Heart left ventricle (tissue), 16 donors: Measurements from ENCODE around the gene RADX. TPM values are rescaled to one million over a fixed set of nuclear protein-coding genes. Genes with fewer than 3 reads are reported as not detected.

Source experiments
- ATAC-seq, 4 donors: fragments of 200-7000 bp; cut with Tn5 transposase; one replicate each; pipeline ENCODE4 v1.9.1; 2020 to 2022; ENCODE audit warnings: moderate library complexity in 4 of 4, mild to moderate bottlenecking in 3 of 4, moderate number of reproducible peaks in 1 of 4
- DNase-seq, 5 donors: peaks; one replicate each; pipeline ENCODE4 v3.0.0-alpha.2; 2020
- H3K27ac ChIP-seq, 12 donors: fragments of 200-600 bp; sonication (generic) in 4 of 12; one replicate each; pipeline versions ENCODE4 v1.5.0 to v1.8.0; 2016 to 2022; ENCODE audit warnings: mild to moderate bottlenecking in 2 of 12
- H3K27me3 ChIP-seq, 9 donors: fragments of 200-600 bp; sonication (generic) in 2 of 9; one replicate each; pipeline versions ENCODE4 v1.5.1 to v1.8.0; 2016 to 2022; ENCODE audit warnings: mild to moderate bottlenecking in 3 of 9
- H3K36me3 ChIP-seq, 9 donors: fragments of 200-600 bp; sonication (generic) in 2 of 9; one replicate each; pipeline versions ENCODE4 v1.5.0 to v1.8.0; 2018 to 2022; ENCODE audit warnings: mild to moderate bottlenecking in 2 of 9
- H3K4me1 ChIP-seq, 12 donors: fragments of 200-600 bp; sonication (generic) in 4 of 12; one replicate each; pipeline versions ENCODE4 v1.5.0 to v1.8.0; 2016 to 2022; ENCODE audit warnings: mild to moderate bottlenecking in 3 of 12
- H3K4me3 ChIP-seq, 12 donors: fragments of 200-600 bp; sonication (generic) in 4 of 12; one replicate each; pipeline versions ENCODE4 v1.5.0 to v1.8.0; 2017 to 2022; ENCODE audit warnings: mild to moderate bottlenecking in 9 of 12, moderate library complexity in 4 of 12
- H3K9me3 ChIP-seq, 12 donors: fragments of 200-600 bp; sonication (generic) in 4 of 12; one replicate each; pipeline versions ENCODE4 v1.5.0 to v1.8.0; 2016 to 2022; ENCODE audit warnings: mild to moderate bottlenecking in 1 of 12
- POLR2A ChIP-seq, 2 donors: fragments of 450-650 bp; IDR thresholded peaks; one replicate each; pipeline ENCODE4 v1.6.1; 2017; ENCODE audit warnings: antibody characterized with exemption in 2 of 2, mild to moderate bottlenecking in 2 of 2, moderate library complexity in 2 of 2
- WGBS, 4 donors: extraction: QIAGEN DNeasy Blood & Tissue Kit in 2 of 4; methylation state at CpG; one replicate each; pipeline versions ENCODE4 v1.1.5 to v1.1.7; 2013 to 2018; 5-methylcytosine and 5-hydroxymethylcytosine counted together
- intact Hi-C, 10 donors: fragments of 100-400 bp; cut with DNase I; formaldehyde crosslinking; loops; one replicate each; pipeline versions ENCODE4 v1.11.1 to v1.14.2; 2022
- polyA plus RNA-seq, 2 donors: library from polyadenylated mRNA; stranded (reverse); fragments of 200-250 nt; gene quantifications; one replicate each; pipeline ENCODE4 v1.2.3, GENCODE V29; 2013
- total RNA-seq, 9 donors: library from RNA; depleted of rRNA in 2 of 9; stranded (reverse); fragments of >200 nt in 2 of 9; fragmentation: NEBNext Ultra II Directional in 3 of 9; extraction: Animal tissue kit (Norgen Biotek cat#: 25700) in 3 of 9; gene quantifications; one replicate each; pipeline versions ENCODE4 v1.1.0 to v1.2.4, GENCODE V29; 2016 to 2023
- TF ChIP-seq, protein P1 (sequence below), 12 donors: fragments of 200-600 bp; sonication (generic) in 4 of 12; IDR thresholded peaks; one replicate each; pipeline versions ENCODE4 v1.5.0 to v1.8.0; 2018 to 2022; ENCODE audit warnings: antibody characterized with exemption in 12 of 12, mild to moderate bottlenecking in 5 of 12
- donor health status: ischemic (EF 13 %, LVEDD 7.1; RV severe dilation, severe dysfunction).
- donor health status: healthy with polysubstance abuse.
- donor health status: DM: no; HTN: yes; CAD: no.
- donor health status: DM: no; HTN: no; CAD: no.
- donor health status: ischemic (EF 25% LVEDD 6.9; RV normal size, moderate dysfunction).
- donor health status: ischemic (EF 25% LVEDD 5.7; RV mildly dilated, moderate dysfunction).
- donor health status: healthy.
- donor health status: DM: yes; HTN: yes; CAD: no.
- donor health status: ischemic (EF 35%, LVEDD 5.7; RV mildly dilated, moderate dysfunction).
- donor health status: nonischemic (EF 11% LVEDD 7.7; RV severe dilation, severe dysfunction).
- donor health status: DM: yes; HTN: yes; CAD: no.
- donor health status: PGD.
- donor health status: ischemic (EF 29% LVEDD 5.4; RV normal size, mild dysfunction).
- donor health status: nonischemic (EF 23%, LVEDD 6.1; RV moderate dilation, normal function).

The RADX gene
- total and polyA plus RNA-seq, 11 donors: 0.38 to 2.5 (median 1.1) TPM

DNA sequence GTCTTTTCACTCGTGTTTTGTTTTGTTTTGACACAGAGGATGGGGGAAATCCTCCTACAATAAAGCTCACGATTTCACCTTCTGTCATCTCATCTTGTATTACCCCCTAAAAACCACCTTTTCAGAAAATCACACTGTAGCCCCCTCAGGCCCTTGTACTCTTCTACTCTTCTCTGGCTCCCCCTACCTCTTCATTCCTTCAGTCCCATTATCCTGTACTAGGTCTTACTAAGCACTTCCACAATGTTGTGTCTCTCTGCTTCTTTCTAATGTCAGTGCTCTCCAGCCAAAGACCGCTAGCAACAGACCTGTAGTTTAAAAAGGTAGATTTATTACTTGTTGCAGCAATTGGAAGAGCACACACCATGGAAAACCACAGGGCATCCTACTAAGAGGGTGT is 84.7 kb downstream of the RADX start:
- WGBS, 4 donors: 45 to 61% (median 49%) methylated on average over 3 of the region's 3 CpGs
- Histone ChIP-seq H3K4me1 (no peaks in the 10 kb centered on the region), H3K27ac (no peak overlapping the region), H3K9me3 (no peaks in the 10 kb centered on the region), H3K4me3 (no peak overlapping the region), H3K36me3 (no peaks in the 10 kb centered on the region), H3K27me3 (peaks cover 0 to 4% (median 0%) of the 10 kb centered on the region in 9 donors)
- no peak for ATAC-seq
- no peak for DNase-seq
- intact Hi-C loops: no loop called here
- TF ChIP-seq, protein P1, sequence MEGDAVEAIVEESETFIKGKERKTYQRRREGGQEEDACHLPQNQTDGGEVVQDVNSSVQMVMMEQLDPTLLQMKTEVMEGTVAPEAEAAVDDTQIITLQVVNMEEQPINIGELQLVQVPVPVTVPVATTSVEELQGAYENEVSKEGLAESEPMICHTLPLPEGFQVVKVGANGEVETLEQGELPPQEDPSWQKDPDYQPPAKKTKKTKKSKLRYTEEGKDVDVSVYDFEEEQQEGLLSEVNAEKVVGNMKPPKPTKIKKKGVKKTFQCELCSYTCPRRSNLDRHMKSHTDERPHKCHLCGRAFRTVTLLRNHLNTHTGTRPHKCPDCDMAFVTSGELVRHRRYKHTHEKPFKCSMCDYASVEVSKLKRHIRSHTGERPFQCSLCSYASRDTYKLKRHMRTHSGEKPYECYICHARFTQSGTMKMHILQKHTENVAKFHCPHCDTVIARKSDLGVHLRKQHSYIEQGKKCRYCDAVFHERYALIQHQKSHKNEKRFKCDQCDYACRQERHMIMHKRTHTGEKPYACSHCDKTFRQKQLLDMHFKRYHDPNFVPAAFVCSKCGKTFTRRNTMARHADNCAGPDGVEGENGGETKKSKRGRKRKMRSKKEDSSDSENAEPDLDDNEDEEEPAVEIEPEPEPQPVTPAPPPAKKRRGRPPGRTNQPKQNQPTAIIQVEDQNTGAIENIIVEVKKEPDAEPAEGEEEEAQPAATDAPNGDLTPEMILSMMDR (IDR thresholded peaks at IDR 0.05): no peak

DNA sequence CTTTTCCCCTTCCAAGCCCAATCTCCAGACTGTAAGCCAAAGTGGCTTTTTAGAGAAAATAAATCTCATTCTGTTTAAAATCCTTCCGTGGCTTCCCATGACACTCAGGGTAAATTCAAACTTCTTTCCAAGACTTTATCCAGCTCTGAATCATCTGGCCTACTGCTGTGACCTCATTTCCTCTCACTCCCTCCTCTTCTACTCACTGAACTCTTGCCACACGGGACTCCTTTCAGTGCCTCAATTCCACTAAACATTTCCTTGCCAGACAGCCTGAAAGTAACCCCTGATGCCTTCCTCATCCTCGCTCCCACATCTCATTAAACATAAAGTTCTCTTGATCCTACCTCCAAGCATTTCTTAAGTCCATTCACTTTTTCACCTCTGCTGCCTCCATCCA is 86.9 kb downstream of the RADX start:
- no peak overlapping the region for H3K27ac ChIP-seq
- 55 to 71% (median 58%) methylated on average over 3 of the region's 3 CpGs for WGBS, 4 donors
- no peak for ATAC-seq
- peaks cover 0 to 10% (median 0%) of the 10 kb centered on the region in 9 donors for H3K27me3 ChIP-seq
- no peaks in the 10 kb centered on the region for H3K4me1 ChIP-seq
- no peaks in the 10 kb centered on the region for H3K36me3 ChIP-seq
- no peak for TF ChIP-seq POLR2A (IDR thresholded peaks at IDR 0.05)
- TF ChIP-seq, protein P1 (IDR thresholded peaks at IDR 0.05): no peak
- no peak for DNase-seq
- intact Hi-C loops: no loop called here
- H3K4me3 ChIP-seq: no peak overlapping the region
- no peaks in the 10 kb centered on the region for H3K9me3 ChIP-seq

DNA sequence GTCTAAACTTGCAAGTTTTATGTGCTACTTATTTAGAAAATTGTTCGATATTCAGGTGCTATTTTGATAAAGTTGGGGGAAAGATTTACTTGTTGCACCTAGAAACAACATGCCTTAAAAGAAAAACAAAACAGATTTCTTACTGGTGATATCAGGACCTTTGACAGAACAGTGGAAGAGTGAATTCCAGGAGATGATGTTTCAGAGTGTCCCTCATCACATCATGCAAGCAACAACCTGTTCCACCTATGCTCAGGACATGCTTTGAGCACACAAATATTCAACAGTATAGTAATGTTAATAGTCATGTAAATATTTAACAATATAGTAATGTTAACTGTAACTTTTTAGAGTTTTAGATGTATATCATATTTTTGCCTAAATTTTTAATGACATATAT is 90.9 kb downstream of the RADX start:
- Histone ChIP-seq H3K4me1 (no peaks in the 10 kb centered on the region), H3K27me3 (peaks cover 0 to 10% (median 0%) of the 10 kb centered on the region in 9 donors), H3K9me3 (no peaks in the 10 kb centered on the region), H3K27ac (no peak overlapping the region), H3K4me3 (no peak overlapping the region), H3K36me3 (no peaks in the 10 kb centered on the region)
- TF ChIP-seq, protein P1 (IDR thresholded peaks at IDR 0.05): no peak
- no peak for TF ChIP-seq POLR2A (IDR thresholded peaks at IDR 0.05)
- WGBS, 4 donors: 62 to 78% (median 76%) methylated on average over 1 of the region's 1 CpG
- ATAC-seq (no peak), DNase-seq (no peak)
- intact Hi-C loops: no loop called here

- ATAC-seq: no peak
- Histone ChIP-seq H3K27ac (no peak overlapping the region), H3K4me1 (no peaks in the 10 kb centered on the region), H3K36me3 (no peaks in the 10 kb centered on the region), H3K27me3 (peaks cover 0 to 15% (median 0%) of the 10 kb centered on the region in 9 donors), H3K4me3 (no peak overlapping the region), H3K9me3 (no peaks in the 10 kb centered on the region)
- intact Hi-C loops: no loop called here
- TF ChIP-seq POLR2A (IDR thresholded peaks at IDR 0.05): no peak
- TF ChIP-seq, protein P1 (IDR thresholded peaks at IDR 0.05): no peak
- WGBS, 4 donors: 89 to 95% (median 93%) methylated on average over 3 of the region's 3 CpGs
- no peak for DNase-seq
Observed at GRCh38 chrX:106706466-106706865, 94.7 kb downstream of the RADX start.
